ENCODE results near the gene TMEM128.
A peak's percentile ranks its signal among the peaks of the same experiment; 100 is the strongest.
"Not testable (repeated sequence)": the region's sequence is repeated elsewhere in the genome, so short reads cannot be mapped to it uniquely, and the experiment has no call there.

Gene TMEM128

GRCh38 chr4:4254666-4255065 is 6.6 kb upstream of the TMEM128 start:
- DNase-seq (ENCODE audit: low spot score) = no peak

- DNase-seq (ENCODE audit: low spot score) = no peak
These were observed 6.2 kb upstream of the TMEM128 start for GRCh38 chr4:4254199-4254598.

GRCh38 chr4:4249866-4250265 is 1.8 kb upstream of the TMEM128 start:
- no peak for DNase-seq (ENCODE audit: low spot score)

DNA sequence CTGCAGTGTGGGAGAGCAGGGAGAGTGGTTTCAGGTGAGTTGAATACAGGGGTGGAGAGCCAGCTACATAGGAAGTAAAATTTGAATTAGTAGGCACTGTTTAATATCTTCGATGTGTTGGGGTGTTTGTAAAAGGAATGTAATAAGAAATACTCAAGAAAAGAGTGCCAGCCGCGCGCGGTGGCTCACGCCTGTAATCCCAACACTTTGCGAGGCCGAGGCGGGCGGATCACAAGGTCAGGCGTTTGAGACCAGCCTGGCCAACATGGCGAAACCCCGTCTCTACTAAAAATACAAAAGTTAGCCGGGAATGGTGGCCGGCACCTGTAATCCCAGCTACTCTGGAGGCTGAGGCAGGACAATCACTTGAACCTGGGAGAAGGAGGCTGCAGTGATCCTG is 1.3 kb upstream of the TMEM128 start:
- DNase-seq (ENCODE audit: low spot score) = not testable (repeated sequence)

DNA sequence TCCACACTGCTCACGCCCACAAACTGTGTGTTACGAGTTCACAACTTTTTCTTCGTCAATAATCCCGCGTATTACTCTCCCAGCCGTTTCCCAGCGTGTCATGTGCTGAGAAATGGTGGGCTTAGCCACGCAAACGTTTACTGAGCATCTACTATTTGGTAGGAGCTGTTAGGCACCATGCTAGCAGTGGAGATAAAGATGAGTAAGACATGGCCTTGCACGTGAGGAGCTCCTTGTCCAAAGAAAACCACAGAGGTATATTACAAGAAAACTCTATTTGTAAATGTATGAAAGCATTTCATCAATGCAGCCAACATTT is 821 bp upstream of the TMEM128 start:
- DNase-seq (ENCODE audit: low spot score) = no peak

GRCh38 chr4:4247696-4248028 is 361 bp downstream of the TMEM128 start:
- peak; percentile 12 for DNase-seq (ENCODE audit: low spot score)

DNA sequence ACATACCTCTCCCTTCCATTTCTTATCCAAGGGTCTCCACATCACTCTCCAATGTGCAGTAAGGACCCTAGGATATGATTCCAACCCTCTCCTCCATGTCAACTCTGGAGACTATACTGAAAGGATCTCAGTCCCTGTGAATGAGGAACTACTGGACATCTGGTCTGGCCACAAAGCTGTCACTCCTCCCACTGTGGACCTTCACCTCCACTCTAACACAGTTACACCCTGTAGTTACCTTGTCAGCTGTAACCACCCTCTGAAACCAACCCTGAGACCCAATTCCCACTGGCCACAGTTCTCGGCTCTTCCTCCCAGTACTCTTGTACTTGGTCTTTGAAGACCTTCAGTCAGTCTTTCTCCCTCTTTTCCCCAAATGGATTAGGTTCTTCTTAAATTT is 2.9 kb downstream of the TMEM128 start:
- no peak for DNase-seq (ENCODE audit: low spot score)

DNA sequence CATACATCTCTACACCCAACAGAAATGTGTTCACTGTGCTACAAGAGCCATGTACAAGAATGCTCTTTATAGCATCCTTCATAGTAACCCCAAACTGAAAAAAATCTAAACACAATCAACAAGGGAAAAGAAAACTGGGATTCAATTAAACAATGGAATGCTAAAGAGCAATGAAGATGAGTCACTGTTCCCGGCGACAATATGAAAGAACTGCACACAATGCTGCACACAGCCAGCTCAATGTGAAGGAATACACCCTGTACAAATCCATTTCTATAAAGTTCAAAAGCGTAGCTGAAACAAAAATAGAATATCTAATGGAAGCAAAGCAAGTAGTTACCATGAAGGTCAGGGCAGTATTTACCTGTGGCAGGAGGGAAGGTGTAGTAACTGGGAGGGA is 8.5 kb downstream of the TMEM128 start:
- DNase-seq (ENCODE audit: low spot score) = not testable (repeated sequence)

DNA sequence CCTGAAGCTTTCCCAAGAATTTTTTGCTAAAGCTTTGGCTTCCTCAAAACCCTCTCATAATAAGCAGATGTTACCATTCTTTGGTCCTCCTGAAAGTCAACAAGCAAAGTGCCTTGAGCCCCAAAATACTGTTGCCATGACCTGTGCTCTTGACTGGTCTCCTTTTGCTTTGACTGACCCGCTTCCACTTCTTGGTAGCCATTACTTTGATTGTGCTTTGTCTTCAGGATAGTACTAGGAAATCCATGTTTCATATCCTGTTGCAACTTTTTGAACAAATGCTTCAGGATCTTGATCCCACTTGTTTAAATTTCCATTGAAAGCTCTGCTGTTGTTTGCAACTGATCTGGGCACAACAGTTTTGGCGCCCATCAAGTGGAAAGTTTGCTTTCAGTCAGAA is 14.4 kb downstream of the TMEM128 start:
- DNase-seq (ENCODE audit: low spot score) = no peak

DNA sequence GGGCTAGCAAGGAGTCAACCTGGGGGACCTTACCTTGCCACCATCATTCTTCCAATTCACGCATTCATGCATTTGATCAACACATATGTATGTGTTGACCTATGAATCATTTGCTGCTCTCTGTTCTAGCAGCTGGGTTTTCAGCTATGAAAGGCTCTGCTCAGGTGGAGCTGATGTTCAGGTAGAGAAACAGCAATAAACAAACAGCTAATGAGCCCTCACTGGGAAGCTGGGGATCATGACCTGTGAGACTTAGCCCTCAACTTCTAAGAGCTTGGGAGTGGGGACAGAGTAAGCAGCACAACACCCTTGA is 19.7 kb downstream of the TMEM128 start:
- DNase-seq (ENCODE audit: low spot score) = no peak

GRCh38 chr4:4227510-4228355 is 20.3 kb downstream of the TMEM128 start:
- DNase-seq (ENCODE audit: low spot score) = no peak

GRCh38 chr4:4226606-4227438 is 21.2 kb downstream of the TMEM128 start, which contains the start of gene OTOP1:
Gene OTOP1, minus strand, starts transcription at chr4:4226929. Its CDS starts 65 bp downstream, at chr4:4226864.
- DNase-seq (ENCODE audit: low spot score) = no peak

GRCh38 chr4:4225915-4226605 is 22.0 kb downstream of the TMEM128 start:
- no peak for DNase-seq (ENCODE audit: low spot score)

DNA sequence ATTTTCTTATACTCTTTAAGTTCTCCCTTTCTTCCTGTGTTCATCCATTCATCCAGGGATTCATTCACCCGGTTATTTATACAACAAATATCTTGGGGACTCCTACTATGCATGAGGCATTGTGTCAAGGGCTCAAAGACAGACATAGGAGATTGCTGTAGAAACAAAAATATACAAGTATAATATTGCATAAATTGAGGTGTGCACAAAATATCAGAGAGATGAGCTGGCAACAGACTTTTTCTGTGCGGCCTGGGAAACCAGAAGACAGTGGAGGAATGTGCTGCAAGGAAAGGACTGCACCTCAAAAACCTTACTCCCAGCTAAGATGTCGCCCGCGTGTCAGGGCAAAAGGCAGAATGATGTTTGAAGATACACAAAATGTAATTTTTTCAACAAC is 30.9 kb downstream of the TMEM128 start:
- DNase-seq (ENCODE audit: low spot score) = no peak

GRCh38 chr4:4216648-4217047 is 31.4 kb downstream of the TMEM128 start:
- DNase-seq (ENCODE audit: low spot score) = peak; percentile 10

GRCh38 chr4:4213674-4214073 is 34.3 kb downstream of the TMEM128 start:
- DNase-seq (ENCODE audit: low spot score) = not testable (repeated sequence)

DNA sequence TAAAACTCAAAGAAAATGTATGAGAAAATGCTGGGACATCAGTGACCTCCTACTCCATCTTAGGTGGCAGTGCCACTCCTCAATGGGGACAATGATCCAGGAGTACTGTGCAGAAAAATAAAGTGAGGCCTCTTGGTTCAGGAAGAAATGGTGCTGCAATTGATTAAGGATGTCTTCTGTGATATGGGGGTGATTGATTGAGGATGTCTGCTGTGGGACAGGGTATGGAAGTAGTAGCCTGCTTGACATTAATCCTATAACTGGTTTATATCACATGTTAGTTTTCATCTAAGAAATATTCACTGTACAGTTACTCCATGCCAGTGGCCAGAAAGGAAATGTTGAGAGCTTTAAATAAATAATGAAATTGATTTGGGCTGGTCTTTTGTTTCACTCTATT is 41.8 kb downstream of the TMEM128 start:
- no peak for DNase-seq (ENCODE audit: low spot score)

GRCh38 chr4:4204401-4204745 is 43.6 kb downstream of the TMEM128 start:
- DNase-seq (ENCODE audit: low spot score) = no peak

GRCh38 chr4:4203688-4204400 is 44.2 kb downstream of the TMEM128 start:
- no peak for DNase-seq (ENCODE audit: low spot score)

DNA sequence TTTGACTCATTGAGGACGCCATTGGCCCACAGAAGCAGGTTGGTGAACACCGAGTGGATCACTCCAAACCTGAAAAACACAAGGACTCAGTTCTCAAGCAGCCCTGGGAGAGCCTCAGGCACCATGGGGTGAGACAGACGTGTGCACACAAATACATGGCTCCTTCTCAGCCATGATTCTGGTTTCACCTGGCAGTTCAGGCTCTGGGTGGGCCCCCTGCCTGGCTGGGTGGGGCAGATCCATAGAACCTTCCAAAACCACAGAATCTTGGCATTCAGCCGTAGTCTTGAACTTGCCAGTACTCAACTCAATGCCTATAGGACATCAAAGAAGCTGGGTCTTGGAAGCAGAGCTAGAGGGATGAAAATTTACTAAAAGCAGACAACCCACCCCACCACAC is 45.5 kb downstream of the TMEM128 start:
- no peak for DNase-seq (ENCODE audit: low spot score)

- no peak for DNase-seq (ENCODE audit: low spot score)
These were observed 47.4 kb downstream of the TMEM128 start for GRCh38 chr4:4200624-4201023.

DNA sequence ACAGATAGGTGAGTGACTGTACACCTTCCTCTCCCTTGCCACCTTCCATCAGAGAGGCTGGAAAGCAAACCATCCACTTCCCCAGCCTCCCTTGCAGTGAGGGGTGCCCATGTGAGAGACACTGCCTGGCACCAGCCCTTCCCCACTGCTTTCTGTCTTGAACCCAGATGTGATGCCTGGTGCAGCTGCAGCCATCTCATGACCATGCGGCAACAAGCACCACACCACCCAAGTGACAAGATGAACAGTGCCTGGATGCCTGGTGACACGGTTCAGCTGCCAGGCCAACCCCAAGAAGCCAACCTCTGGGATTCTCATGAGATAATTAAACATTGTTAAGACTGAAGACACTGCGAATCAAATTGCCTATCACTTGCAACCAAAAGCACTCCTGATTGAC is 52.7 kb downstream of the TMEM128 start:
- DNase-seq (ENCODE audit: low spot score) = no peak

All from AG08395 (cell line).